Uterus (tissue), 4 donors: ENCODE results near the gene TRIM45. TPM values are rescaled to one million over a fixed set of nuclear protein-coding genes. Genes with fewer than 3 reads are reported as not detected.

ENCODE experiments used
- DNase-seq, 2 donors: peaks; one replicate each; pipeline ENCODE4 v3.0.0-alpha.2; 2019 to 2020
- H3K27ac ChIP-seq, 2 donors: fragments of 200-600 bp; sonication (generic); 1 replicate in 1 of 2; 2 replicates in 1 of 2; pipeline ENCODE4 v1.5.1; 2016 to 2018
- H3K27me3 ChIP-seq, 2 donors: fragments of 200-600 bp; sonication (generic); one replicate each; pipeline ENCODE4 v1.5.1; 2018 to 2019; ENCODE audit warnings: control low read depth in 1 of 2
- H3K36me3 ChIP-seq, 2 donors: fragments of 200-600 bp; sonication (generic); one replicate each; pipeline ENCODE4 v1.5.1; 2019; ENCODE audit warnings: control low read depth in 1 of 2
- H3K4me1 ChIP-seq, 2 donors: fragments of 200-600 bp; sonication (generic); one replicate each; pipeline ENCODE4 v1.5.1; 2018 to 2019; ENCODE audit warnings: control low read depth in 1 of 2
- H3K4me3 ChIP-seq, 2 donors: fragments of 200-600 bp; sonication (generic); 1 replicate in 1 of 2; 2 replicates in 1 of 2; pipeline ENCODE4 v1.5.1; 2018 to 2019; ENCODE audit warnings: mild to moderate bottlenecking in 1 of 2
- H3K9me3 ChIP-seq, 2 donors: fragments of 200-600 bp; sonication (generic); one replicate each; pipeline ENCODE4 v1.5.1; 2019; ENCODE audit warnings: control low read depth in 1 of 2
- CTCF ChIP-seq, 4 experiments: fragments of 200-600 bp in 2 of 4; fragments of 450-650 bp in 2 of 4; sonication (generic) in 2 of 4; IDR thresholded peaks; one replicate each; pipeline ENCODE4 v1.5.1; 2016 to 2019; ENCODE audit warnings: antibody characterized with exemption in 4 of 4, mild to moderate bottlenecking in 2 of 4, moderate library complexity in 1 of 4
- POLR2A ChIP-seq, 2 donors: fragments of 450-650 bp; IDR thresholded peaks; one replicate each; pipeline ENCODE4 v1.6.1; 2016; ENCODE audit warnings: antibody characterized with exemption in 2 of 2, mild to moderate bottlenecking in 1 of 2, moderate library complexity in 1 of 2
- intact Hi-C: fragments of 100-400 bp; cut with DNase I; formaldehyde crosslinking; loops from one replicate; pipeline ENCODE4 v1.15.1; 2023; ENCODE audit warnings: low total_unique reads
- total RNA-seq, 4 donors: library from RNA; depleted of rRNA in 3 of 4; stranded (reverse); fragments of >200 nt in 3 of 4; gene quantifications; one replicate each; pipeline versions ENCODE4 v1.1.0 to v1.2.4, GENCODE V29; 2014 to 2023
- donor health status: DM: yes; HTN: yes; CAD: no.

The TRIM45 gene
- total RNA-seq, 4 donors from 2014 or later, result 2.6 to 16.7 (median 5.5) TPM

- H3K9me3 ChIP-seq, result no peaks in the 10 kb centered on the region
- no peak for TF ChIP-seq POLR2A (IDR thresholded peaks at IDR 0.05)
- TF ChIP-seq CTCF (IDR thresholded peaks at IDR 0.05), result no peak
- intact Hi-C loops, result no loop called here
- no peak overlapping the region for H3K4me3 ChIP-seq
- H3K27me3 ChIP-seq, result no peaks in the 10 kb centered on the region
- H3K36me3 ChIP-seq, result no peaks in the 10 kb centered on the region
- no peak for DNase-seq
- no peaks in the 10 kb centered on the region for H3K4me1 ChIP-seq
- H3K27ac ChIP-seq, result peak overlapping the region in 1 of 2 donors; percentile 12
Observed at GRCh38 chr1:117096951-117097408, 24.6 kb downstream of the TRIM45 start.

- no peaks in the 10 kb centered on the region for H3K36me3 ChIP-seq
- H3K9me3 ChIP-seq, result no peaks in the 10 kb centered on the region
- H3K4me3 ChIP-seq, result no peak overlapping the region
- peak in 1 of 2 donors; percentile 25 for DNase-seq
- H3K4me1 ChIP-seq, result no peaks in the 10 kb centered on the region
- peak overlapping the region; percentile 80 to 84 for H3K27ac ChIP-seq
- no peak for TF ChIP-seq CTCF (IDR thresholded peaks at IDR 0.05)
- TF ChIP-seq POLR2A (IDR thresholded peaks at IDR 0.05), result no peak
- no peaks in the 10 kb centered on the region for H3K27me3 ChIP-seq
- intact Hi-C loops, result no loop called here
Observed at GRCh38 chr1:117094841-117095604, 26.5 kb downstream of the TRIM45 start.

GRCh38 chr1:117093870-117094621 lies 27.5 kb downstream of the TRIM45 start:
- H3K4me3 ChIP-seq, result no peak overlapping the region
- no peaks in the 10 kb centered on the region for H3K4me1 ChIP-seq
- peak in 1 of 4 experiments; percentile 20 for TF ChIP-seq CTCF (IDR thresholded peaks at IDR 0.05)
- no peak for TF ChIP-seq POLR2A (IDR thresholded peaks at IDR 0.05)
- intact Hi-C loops, result no loop called here
- DNase-seq, result peak; percentile 60 to 65
- H3K27ac ChIP-seq, result peak overlapping the region; percentile 80 to 84
- H3K36me3 ChIP-seq, result no peaks in the 10 kb centered on the region
- no peaks in the 10 kb centered on the region for H3K27me3 ChIP-seq
- H3K9me3 ChIP-seq, result no peaks in the 10 kb centered on the region

GRCh38 chr1:117093091-117093534 lies 28.4 kb downstream of the TRIM45 start:
- peak; percentile 63 to 76 for DNase-seq
- no peaks in the 10 kb centered on the region for H3K9me3 ChIP-seq
- TF ChIP-seq CTCF (IDR thresholded peaks at IDR 0.05), result no peak
- no peak for TF ChIP-seq POLR2A (IDR thresholded peaks at IDR 0.05)
- peak overlapping the region; percentile 80 to 84 for H3K27ac ChIP-seq
- H3K4me3 ChIP-seq, result no peak overlapping the region
- intact Hi-C loops, result no loop called here
- H3K36me3 ChIP-seq, result no peaks in the 10 kb centered on the region
- no peaks in the 10 kb centered on the region for H3K4me1 ChIP-seq
- H3K27me3 ChIP-seq, result no peaks in the 10 kb centered on the region

- intact Hi-C loops, result no loop called here
Observed at GRCh38 chr1:117092594-117092993, 29.0 kb downstream of the TRIM45 start.

More at GRCh38 chr1:117092594-117092993, 29.0 kb downstream of the TRIM45 start:
- Histone ChIP-seq H3K4me1 (no peaks in the 10 kb centered on the region), H3K9me3 (no peaks in the 10 kb centered on the region), H3K27ac (peak overlapping the region; percentile 80 to 84), H3K4me3 (no peak overlapping the region), H3K27me3 (no peaks in the 10 kb centered on the region), H3K36me3 (no peaks in the 10 kb centered on the region)
- no peak for TF ChIP-seq CTCF (IDR thresholded peaks at IDR 0.05)
- DNase-seq, result no peak
